GM21390 (cell line): Measurements from ENCODE around the gene PDF.
"Not testable (repeated sequence)": the region's sequence is repeated elsewhere in the genome, so short reads cannot be mapped to it uniquely, and the experiment has no call there.

Experiments
- ATAC-seq: cut with Tn5 transposase; IDR thresholded peaks from one replicate; pipeline ENCODE4 v1.9.1; 2021; ENCODE audit not compliant: unreplicated experiment

PDF gene

DNA sequence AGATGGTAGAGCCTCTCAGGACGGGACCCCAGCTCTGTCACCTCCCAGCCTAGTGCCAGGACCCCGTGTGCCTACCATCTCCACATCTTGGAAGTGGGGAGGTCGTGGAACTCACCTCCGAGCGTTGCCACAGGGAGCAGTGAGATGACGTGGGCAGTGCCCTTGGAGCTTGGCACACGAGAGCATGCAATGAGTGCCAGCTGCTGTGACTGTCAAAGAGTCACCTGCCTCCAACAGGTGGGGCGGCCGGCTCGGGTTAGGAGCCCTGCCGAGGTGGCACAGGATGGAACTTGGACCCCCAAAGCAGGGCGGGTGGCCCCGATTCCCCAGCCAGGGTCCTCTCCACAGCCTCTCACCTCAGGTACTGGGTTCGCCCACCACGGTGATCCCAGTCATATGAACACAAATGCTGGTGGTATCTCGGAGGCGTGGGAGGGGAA, 13.8 kb downstream of the PDF start:
- no peak for ATAC-seq

DNA sequence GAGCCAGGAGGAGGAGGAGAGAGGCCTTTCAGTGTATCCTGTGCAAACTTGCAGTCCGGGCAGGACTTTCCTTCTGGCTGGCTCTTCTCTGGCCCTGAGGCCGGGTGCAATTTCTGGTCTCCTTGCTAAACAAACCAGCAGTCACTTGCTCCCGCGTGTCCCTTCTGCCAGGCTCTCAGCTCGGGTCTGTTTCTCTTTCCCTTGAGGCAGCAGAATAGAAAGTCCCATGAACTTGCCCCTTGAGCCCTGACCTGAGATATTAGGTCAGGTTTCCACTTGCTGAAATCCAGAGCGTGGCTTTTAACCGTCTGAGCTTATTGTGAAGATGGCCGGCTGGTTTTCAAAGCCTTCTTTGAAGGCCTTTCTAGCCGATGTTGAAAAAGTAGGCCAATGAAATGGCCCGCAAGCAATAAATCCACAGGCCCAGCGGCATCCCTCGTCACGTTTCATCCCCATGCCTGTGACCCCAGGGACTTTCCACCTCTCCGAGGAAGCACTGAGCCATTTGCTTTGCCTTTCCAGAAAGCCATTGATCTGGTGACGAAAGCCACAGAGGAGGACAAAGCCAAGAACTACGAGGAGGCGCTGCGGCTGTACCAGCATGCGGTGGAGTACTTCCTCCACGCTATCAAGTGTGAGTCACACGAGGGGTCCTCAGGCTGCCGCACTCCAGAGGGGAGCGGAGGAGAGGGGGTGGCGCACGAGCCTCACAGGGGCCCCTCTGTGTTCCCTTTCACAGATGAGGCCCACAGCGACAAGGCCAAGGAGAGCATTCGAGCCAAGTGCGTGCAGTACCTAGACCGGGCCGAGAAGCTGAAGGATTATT, 14.7 kb downstream of the PDF start:
- ATAC-seq = no peak

DNA sequence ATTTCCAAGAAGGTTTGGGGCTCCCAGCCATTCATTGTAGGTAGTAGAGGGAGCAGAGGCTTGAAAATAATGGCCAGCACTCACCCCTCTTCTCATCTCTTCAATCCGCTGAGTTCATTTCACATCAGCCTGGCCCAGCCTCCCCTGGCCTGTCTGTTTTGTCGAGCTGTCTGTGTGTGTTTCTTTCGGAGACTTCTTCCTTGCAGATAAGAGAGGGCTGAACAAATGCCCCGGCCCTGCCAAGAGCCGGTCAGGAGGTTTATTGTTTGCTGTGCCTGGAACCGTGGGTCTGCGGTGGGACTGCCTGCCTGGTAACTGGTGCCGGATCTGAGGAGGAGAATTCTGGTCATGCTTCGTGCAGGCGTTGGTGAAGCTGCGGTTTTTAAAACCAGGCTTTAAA, 15.9 kb downstream of the PDF start:
- no peak for ATAC-seq

DNA sequence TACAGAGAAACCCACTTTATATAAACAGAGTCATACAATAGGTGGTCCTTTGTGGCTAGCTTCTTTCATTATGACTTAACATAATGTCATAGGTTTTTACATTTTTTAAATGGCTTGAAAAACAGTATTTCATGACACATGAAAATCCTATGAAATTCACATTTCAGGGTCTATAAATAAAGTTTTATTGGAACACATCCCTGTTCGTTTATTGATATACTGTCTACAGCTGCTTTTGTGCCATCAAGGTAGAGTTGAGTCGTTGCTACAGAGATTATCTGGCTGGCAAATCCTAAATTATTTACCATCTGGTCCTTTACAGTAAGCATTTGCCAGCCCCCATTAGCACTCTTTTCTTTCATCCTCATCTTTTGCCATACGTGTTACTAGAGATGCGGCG, 16.9 kb downstream of the PDF start:
- no peak for ATAC-seq

DNA sequence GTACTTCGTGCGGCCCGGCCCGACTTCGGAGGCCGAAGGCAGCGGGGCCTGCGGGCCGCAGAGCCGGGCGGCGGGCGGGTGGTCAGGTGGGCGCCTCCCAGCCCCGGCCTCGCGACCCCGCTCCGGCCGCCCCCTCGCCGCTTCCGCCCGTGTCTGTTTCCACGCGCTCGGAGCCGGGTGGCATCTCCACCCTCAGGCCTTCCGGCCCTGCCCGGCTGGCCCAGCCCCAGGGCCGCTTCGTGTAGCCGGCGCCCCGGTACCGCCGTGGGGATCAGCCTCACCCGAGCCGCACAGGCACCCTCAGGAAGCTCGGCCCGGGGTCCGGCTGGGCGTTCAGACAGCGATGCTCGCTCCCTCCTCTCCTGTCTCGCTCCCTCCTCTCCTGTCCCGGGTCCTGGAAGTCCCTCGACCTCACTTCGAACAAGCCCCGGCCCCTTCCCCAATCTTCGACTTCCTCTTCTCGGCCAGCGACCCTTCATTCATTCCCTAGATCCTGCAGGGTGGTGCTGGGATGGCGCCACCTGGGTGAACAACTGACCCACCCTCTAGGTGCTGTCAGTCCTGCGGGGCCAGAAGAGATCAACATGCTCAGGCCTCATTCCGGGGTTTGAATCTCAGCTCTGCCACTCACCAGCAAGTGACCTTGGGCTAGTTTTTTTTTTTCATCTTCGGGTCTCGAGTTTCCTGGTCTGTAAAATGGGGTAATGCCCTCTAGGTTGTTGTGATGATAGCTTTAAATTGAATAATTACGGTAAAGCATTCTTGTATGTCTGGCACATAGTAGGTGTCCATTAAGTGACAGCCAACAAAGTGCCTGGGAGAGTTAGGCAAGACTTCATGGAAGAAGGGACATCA, 18.6 kb downstream of the PDF start:
- peak; percentile 50 for ATAC-seq

DNA sequence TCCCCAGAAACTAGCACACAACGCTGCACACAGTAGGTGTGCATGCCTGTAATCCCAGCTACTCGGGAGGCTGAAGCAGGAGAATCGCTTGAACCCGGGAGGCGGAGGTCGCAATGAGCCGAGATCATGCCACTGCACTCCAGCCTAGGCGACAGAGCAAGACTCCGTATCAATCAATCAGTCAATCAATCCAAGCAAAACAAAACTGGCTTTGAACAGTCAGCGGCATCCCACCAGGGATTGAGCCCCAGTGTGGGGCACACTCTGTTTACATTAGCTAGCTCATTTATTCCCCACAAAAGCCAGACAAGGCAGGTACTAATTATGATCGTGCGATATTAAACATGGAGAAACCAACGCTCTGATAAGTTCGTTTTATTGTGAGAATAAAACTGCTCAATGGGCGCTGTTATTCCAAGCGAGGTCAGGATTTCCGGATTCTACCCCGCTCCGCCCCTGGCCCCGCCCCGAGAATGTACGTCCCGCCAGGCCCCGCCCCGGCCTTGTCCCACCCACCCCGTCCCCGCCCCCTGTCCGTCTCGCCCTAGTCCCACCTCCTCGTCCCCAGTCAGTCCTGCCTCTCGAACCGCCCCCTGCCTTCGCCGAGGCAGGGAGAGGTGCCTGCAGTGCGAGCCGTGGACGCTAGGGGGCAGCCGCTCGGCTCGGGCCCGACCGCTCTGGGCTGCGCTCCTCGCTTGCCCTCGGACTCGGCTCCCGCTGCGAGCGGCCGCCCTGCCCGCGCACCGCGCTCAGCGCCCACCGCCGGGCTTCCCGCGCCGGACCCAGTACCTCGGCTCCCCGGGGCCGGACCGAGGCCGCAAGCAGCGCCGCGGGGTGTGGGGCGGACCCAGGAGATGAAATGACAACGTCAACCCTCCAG, 19.5 kb downstream of the PDF start, which contains the start of gene VPS4A:
Gene VPS4A, plus strand, starts transcription at position 698 of the 880 bp plus-strand sequence. Its CDS starts 162 bp downstream, at position 860.
- peak; percentile 91 for ATAC-seq

DNA sequence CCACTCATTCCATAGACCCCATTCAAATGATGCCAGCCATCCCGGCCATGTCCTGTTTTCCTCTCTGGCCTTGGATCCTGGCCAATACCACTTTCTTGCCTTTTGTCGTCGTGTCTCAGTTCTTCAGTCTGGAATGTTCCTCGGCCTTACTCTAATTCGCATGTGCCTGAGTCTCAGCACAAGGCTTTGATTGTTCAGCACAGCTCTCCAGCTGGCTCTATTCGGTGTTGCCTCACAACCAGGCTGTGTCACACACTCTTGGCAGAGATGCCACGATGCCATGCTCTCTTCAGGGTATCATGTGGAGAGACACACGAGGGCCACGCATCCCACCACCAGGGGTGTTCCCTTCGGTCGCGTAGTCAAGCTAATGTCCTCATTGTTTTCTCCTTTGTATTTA, 21.1 kb downstream of the PDF start:
- ATAC-seq = no peak

DNA sequence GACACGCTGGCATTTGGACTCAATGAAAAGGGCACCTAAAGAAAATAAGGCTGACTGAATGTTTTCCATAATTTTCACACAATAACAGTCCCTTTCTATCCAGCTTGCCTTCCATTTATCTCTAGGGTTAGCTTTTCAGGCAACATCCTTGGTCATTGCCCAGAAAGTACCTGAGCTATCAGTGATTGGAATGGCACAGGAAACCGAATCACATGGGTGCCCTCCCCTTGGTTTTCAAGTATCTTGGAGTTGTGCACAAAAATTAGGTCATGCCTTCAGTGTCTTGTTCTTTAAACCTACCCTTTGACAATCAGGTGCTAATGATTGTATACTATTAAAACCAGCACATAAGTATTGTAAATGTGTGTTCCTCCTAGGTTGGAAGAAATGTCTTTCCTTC, 22.5 kb downstream of the PDF start:
- no peak for ATAC-seq

DNA sequence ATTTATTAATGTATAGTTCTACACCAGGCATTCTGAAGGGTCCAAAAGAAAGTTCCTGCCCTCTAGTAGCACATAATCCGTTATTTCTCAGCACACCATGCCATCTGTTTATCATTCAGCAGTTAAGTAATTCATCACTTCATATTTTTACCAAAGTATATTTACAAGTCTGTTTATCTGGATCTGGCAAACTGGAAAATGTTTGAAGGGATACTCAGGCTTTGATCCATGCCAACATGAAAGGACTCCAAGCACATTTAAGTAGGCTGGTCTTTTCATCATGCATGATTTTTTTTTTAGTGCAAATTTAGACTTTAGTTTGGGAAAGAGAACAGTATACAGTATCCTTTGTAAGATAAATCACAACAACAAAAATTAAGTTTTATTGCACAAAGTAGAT, 23.3 kb downstream of the PDF start:
- no peak for ATAC-seq

DNA sequence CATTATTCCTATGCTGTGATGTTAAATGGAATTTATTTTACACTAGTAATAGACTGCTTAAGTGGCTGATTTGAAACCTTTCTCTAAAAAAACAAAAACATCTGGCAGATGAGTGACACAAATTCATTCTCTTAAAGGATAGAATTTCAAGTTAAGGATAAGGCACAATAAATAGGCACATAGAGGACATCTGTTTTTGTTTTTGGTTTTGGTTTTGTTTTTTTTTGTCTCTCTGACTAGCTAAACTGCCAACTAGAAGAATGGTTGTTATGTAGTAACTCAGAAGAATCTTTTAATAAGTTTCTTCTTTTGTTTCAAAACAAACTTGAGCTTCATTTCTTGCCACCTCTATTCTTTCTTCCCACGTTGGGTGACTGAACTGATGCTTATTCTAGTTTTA, 24.4 kb downstream of the PDF start:
- ATAC-seq = no peak

DNA sequence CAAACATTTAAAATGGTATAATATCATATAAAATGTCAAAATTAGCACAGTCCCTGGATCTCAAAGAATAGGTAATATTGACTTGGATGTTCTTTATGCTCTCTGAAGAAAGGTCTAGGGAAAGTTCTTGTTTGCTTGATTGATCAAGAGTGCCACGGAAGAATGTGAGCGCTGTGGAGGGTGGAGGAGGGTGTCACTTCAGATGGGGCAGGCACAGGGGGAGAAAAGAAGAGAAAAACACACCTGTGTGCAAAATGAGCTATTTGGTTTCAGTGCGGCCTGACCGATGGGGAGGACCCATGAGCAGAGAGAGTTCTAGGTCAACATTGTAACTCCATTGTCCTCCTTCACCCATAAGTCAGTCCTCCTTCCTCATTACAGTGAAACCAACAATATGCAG, 28.1 kb downstream of the PDF start:
- ATAC-seq = no peak

DNA sequence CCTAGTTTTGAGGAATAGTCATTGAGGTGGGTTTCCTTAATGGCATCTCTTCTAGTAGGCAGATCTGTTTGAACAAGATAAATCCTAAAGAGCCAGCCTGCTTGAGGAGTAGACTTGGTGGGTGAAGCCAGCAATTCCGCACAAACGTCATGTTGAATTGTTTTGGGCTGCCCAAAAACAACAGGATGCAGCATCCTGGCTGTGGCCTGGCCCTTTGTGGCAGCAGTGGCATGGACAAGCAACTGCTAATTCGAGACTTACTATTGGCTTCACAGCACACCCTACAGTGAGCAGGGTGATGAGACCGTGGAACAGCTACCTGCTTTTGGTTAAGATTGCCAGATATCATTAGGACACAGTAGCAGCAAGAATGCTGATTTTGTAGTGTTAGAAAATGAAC, 28.5 kb downstream of the PDF start:
- no peak for ATAC-seq

DNA sequence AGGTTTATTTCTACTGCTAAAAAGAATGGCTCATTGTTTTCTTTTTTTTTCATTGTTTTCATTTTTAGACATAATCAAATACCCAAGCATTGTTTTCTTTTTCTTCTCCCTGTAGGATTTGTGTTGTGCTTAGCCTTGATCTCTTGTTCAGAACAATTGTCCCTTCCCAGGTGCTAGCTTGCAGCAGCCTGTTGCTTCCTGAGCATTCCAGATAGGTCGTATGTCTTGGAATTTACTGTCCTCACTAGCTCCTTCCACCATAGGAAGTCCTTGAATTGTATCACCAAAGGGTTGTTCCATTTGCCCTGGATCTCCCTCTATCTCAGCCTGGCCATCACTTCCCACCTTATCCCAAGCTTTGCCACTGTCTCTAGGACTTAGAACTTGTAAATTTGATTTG, 29.2 kb downstream of the PDF start:
- no peak for ATAC-seq

DNA sequence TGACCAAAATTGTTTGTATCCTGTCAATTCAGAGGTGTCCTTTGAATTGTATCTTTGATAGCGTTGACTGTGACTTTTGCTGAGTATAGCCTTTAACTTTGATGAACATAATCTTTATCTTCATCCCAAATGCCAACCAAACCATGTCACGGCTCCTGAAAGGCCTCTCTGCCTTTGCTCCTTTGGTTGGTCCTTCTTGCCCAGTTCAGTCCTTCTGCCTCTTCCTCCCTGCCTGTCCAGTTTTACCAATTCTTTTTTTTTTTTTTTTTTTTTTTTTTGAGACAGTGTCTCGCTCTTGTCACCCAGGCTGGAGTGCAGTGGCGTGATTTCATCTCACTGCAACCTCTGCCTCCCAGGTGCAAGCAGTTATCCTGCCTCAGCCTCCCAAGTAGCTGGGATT, 32.1 kb downstream of the PDF start:
- ATAC-seq = no peak

DNA sequence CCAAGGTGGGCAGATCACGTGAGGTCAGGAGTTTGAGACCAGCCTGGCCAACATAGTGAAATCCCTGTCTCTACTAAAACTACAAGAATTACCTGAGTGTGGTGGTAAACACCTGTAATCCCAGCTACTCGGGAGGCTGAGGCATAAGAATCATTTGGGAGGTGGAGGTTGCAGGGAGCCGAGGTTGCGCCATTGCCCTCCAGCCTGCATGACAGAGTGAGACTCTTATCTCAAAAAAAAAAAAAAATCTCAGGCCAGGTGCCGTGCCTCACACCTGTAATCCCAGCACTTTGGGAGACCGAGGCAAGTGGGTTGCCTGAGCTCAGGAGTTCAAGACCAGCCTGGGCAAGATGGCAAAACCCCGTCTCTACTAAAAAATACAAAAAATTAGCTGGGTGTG, 33.6 kb downstream of the PDF start:
- not testable (repeated sequence) for ATAC-seq

DNA sequence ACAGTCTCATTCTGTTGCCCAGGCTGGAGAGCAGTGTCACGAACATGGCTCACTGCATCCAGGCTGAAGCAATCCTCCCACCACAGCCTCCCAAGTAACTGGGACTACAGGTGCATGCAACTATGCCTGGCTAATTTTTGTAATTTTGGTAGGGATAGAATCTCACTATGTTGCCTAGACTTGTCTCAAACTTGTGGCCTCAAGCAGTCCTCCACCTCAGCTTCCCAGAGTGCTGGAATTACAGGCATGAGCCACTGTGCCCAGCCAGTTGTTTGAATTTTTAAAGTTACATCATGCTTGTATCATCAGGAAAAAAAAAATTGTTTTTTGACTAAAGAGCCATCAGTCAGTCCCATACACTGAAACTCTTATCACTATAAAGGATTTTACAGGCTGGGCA, 36.3 kb downstream of the PDF start:
- no peak for ATAC-seq

DNA sequence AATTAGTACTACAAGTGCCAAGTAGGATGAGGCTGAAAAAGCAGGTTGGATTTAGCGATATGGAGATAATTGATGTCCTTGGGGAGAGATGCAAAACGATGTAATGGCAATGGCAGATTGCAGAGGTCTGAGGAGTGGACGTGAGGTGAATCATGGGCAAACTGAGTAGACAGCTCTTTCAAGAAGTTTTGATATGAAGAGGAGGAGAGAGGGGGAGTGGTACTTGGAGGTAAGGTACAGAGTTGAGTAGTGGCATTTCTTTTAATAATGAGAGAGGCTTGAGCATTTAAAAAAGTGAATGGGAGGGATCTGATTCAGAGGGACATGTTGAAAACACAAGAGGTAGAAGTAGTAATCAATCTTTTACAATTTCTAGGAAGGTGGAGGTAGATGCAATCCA, 37.0 kb downstream of the PDF start:
- ATAC-seq = no peak

DNA sequence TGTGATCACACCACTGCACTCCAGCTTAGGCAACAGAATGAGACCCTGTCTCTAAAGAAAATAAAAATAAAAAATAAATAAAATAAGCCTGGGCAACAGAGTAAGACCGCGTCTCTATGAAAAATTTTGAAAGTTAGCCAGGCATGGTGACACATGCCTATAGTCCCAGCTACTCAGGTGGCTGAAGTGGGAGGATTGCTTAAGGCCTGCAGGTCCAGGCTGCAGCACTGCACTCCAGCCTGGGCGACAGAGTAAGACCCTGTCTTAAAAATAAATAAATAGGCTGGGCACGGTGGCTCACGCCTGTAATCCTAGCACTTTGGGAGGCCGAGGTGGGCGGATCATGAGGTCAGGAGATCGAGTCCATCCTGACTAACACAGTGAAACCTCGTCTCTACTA, 38.7 kb downstream of the PDF start:
- not testable (repeated sequence) for ATAC-seq

DNA sequence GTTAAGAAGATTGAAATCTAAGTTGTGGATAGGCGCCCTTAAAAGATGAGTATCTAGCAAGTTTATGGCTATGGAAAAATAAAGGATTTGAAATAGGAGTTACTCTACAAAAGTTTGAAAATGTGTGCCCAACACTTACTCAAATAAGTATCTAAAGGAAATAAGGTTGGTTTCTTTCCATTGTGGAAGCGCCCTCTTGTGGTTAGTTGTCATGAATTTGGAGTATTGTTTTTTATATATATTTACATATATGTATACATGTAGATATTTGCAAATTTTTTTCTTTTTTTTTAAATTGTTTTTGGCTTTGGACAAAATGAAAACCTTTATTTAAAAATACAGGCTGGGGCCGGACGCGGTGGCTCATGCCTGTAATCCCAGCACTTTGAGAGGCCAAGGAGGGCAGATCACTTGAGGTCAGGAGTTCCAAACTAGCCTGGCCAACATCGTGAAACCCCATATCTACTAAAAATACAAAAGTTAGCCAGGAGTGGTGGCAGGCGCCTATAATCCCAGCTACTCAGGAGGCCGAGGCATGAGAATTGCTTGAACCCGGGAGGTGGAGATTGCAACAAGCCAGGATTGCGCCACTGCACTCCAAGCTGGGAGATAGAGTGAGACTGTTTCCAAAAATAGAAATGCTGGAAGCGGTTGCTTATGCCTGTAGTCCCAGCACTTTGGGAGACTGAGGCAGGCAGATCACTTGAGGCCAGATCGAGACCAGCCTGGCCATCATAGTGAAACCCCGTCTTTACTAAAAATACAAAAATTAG, 43.3 kb downstream of the PDF start:
- ATAC-seq = no peak

DNA sequence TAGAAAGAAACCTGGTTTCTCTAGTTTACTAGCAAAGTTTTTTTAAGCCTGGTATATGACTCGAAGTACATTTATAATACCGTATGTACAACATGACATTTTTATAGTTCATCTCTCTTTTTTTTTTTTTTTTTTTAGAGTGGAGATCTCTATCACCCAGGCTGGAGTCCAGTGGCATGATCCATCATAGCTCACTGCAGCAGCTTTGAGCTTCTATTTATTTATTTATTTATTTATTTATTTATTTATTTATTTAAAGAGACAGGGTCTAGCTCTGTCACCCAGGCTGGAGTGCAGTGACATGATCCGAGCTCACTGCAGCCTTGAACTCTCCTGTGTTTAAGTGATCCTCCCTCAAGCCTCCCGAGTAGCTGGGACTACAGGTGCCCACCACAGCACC, 45.1 kb downstream of the PDF start:
- ATAC-seq = no peak
